ENCODE measurements around the gene RPS15.

- no peak for TF ChIP-seq CTCF (IDR thresholded peaks at IDR 0.05)
- TF ChIP-seq POLR2AphosphoS5 (IDR thresholded peaks at IDR 0.05; ENCODE audit: insufficient read depth in 1 of 2, low read depth in 1 of 2): no peak
Observed at GRCh38 chr19:1412995-1413800, 25.0 kb upstream of the RPS15 start.
